SK-MEL-5 (cell line): Measurements from ENCODE around the gene FIGNL2. TPM values are rescaled to one million over a fixed set of nuclear protein-coding genes. Genes with fewer than 3 reads are reported as not detected.
"Not testable (repeated sequence)": the region's sequence is repeated elsewhere in the genome, so short reads cannot be mapped to it uniquely, and the experiment has no call there.

ENCODE experiments used
- DNase-seq: peaks from one replicate; pipeline ENCODE4 v3.0.0-alpha.2; 2016; ENCODE audit warnings: low read depth, low spot score
- in situ Hi-C: cut with HindIII; loops from 2 replicates; pipeline ENCODE4 v1.10.0; 2016; ENCODE audit warnings: low sequenced_read_pairs, high pct_unique_total_duplicates, low pct_unique_long_range_greater_than_20kb
- polyA plus RNA-seq, 2 experiments: library from polyadenylated mRNA; depleted of rRNA; stranded (reverse); fragments of >200 nt; gene quantifications; 2 replicates each; pipeline ENCODE4 v1.2.3, GENCODE V29; 2015
- total RNA-seq: library from RNA; depleted of rRNA; stranded (reverse); fragments of >200 nt; shearing (Covaris generic); gene quantifications from 2 replicates; pipeline ENCODE4 v1.2.3, GENCODE V29; 2014; rRNA removed

Gene FIGNL2, protein sequence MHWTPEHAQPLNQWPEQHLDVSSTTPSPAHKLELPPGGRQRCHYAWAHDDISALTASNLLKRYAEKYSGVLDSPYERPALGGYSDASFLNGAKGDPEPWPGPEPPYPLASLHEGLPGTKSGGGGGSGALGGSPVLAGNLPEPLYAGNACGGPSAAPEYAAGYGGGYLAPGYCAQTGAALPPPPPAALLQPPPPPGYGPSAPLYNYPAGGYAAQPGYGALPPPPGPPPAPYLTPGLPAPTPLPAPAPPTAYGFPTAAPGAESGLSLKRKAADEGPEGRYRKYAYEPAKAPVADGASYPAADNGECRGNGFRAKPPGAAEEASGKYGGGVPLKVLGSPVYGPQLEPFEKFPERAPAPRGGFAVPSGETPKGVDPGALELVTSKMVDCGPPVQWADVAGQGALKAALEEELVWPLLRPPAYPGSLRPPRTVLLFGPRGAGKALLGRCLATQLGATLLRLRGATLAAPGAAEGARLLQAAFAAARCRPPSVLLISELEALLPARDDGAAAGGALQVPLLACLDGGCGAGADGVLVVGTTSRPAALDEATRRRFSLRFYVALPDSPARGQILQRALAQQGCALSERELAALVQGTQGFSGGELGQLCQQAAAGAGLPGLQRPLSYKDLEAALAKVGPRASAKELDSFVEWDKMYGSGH
- total RNA-seq, result 0.21 and 0.24 TPM in 2 replicates
- polyA plus RNA-seq (2015; cell fraction: cytosol; rRNA removed), result 0.25 and 0.26 TPM in 2 replicates
- polyA plus RNA-seq (2015; cell fraction: nucleus; rRNA removed), result 1.5 and 2.3 TPM in 2 replicates

DNA sequence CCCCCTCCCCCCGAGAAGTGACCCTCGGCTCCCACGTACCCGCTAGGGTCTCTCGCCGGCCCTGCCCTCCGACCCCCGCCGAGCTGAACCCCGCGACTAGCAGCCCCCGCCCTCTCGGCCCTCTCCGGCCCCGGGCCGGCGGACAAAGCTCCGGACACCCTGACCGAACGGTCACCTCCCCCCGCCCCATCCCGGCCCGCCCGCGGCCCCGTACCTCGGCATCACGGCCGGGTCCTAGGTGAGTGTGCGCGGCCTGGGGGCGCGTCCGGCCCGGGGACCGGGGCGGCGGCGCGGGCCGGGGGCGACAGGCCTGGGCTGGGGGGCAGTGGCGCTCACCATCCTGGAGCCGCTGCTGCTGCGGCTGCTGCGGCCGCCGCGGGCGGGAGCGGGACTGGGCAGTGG is at the start of gene FIGNL2:
TSS of gene FIGNL2 (minus strand) at position 393 of the 402 bp plus-strand sequence. CDS start 26,305 bp downstream, outside the sequence.
- DNase-seq, result no peak
- in situ Hi-C loops, result no loop called here

DNA sequence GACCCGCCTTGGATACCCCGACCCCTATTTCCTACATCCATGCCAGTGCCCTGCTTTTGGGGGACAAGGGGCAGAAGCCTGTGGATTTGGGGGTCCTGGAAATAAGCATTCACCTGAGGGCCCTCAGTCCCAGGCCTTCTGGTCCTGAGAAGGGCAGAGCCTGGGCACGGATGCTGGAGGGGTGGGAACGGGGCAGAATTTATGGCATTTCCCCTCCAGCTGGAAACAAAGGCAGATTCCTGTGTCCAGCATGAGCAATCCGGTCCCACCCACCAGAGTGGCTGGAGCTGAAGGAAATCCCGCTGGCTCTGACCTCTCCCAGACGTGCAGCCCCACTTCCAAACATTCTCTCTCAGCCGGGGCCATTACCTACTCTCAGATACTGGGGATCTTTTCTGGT is 48.7 kb upstream of the FIGNL2 start:
- DNase-seq, result no peak
- in situ Hi-C loops, result no loop called here

DNA sequence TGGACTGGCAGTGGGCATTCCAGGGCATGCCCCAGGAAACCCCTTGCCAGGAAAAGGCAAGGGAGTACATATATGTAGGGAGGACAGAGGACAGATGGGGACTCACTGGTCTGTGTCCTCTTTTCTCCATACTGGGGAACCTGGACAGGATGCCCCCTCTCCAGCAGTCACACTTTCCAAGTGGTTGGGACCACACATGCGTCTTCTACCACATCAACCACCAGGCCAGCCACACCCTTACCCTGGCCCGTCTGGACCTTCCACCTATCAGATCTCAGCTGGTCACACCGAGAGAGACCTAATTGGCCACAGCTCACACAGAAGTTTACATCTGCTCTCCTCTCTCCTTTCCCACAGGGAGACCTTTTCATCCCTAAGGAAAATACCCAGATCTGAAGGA is 47.7 kb upstream of the FIGNL2 start:
- DNase-seq, result no peak
- in situ Hi-C loops, result no loop called here

DNA sequence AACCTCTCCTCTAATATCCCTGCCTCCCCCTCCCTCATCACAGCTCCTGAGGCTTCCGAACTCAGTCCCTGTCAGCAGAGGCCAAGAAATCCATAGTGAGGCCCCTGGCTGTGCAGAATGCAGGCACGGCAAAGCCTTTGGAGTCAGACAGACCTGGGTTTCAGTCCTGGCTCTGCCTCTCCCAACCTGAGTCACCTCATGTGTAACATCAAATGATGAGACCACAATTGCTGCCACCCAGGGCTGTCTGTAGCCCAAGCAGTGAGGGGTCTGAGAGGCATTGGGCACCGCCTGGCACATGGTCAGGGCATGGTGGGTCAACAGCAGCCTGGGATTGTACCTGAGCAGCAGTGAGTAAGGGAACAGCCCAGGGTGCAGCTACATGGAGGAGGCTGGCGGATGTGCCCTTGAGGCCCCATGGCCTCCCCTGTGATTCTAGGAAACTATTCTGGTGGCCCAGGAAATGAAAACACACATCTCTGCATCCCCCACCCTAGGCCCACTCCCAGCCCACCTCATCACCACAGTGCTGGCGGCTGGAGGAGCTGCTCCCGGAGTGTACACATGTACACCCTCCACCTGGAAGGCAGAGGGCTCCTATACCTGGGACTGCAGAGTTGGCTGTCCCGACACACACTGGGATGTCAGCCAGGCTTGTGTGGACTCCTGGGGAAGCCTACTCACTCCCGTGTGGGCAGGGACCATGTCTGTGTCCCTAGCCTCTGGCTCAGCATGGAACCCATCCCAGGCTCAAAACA is 47.0 kb upstream of the FIGNL2 start:
- in situ Hi-C loops, result no loop called here
- DNase-seq, result no peak

DNA sequence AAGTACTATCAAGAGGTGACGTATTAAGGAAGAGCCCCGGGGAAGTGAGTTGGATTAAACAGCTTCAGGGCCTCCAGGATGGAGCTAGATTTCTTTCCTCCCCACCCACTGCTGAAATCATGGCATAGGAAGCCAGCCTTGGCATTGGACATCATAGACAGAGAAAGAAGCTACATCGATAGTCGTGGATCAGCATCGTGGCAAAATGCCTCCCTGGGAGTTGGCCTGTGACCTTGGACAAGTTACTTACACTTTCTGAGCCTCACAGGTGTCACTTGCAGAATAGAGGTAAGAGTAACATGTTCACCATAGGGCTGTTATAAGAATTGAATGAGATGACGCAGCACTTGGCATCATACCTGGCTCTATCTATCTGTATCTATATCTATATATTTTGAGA is 45.3 kb upstream of the FIGNL2 start:
- DNase-seq, result no peak
- in situ Hi-C loops, result no loop called here

DNA sequence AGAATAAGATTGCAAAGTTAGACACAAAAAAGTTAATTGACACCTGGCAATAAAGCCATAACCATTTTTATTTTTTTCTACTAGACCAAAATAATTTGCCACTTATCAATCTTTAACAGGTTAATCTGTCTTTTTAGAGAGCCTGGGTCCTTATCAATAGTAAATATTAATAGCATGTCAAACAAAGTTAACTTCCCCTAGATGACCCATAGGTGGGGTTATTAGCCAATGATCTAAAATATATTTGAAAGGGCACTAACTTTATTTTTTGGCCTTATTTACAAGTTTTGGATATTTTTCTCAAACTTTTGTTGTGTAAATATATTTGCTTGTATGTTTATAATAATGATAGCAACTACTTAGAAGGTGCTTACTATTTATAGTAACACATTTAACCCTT is 43.3 kb upstream of the FIGNL2 start:
- peak; percentile 27 for DNase-seq
- in situ Hi-C loops, result no loop called here

DNA sequence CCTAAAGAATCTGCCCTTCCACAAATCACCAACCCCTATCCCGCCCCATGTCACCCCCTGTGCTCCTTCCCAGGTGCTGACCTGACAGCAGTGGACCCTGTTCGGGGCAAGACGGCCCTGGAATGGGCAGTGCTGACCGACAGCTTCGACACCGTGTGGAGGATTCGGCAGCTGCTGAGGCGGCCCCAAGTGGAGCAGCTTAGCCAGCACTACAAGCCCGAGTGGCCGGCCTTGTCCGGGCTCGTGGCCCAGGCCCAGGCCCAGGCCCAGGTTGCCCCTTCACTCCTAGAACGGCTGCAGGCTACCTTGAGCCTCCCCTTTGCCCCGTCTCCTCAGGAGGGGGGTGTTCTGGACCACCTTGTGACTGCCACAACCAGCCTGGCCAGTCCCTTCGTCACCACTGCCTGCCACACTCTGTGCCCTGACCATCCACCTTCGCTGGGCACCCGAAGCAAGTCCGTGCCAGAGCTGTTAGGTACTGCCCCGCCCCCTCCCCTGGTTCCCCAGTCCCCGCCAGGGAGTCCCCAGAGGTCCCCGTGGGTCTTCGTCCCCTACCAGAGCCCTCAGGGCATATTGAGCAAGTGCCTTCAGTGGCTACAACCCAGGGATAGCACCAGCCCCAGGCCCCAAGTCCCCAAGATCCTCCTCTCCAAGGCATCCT is 42.1 kb upstream of the FIGNL2 start:
- in situ Hi-C loops, result no loop called here
- DNase-seq, result no peak

DNA sequence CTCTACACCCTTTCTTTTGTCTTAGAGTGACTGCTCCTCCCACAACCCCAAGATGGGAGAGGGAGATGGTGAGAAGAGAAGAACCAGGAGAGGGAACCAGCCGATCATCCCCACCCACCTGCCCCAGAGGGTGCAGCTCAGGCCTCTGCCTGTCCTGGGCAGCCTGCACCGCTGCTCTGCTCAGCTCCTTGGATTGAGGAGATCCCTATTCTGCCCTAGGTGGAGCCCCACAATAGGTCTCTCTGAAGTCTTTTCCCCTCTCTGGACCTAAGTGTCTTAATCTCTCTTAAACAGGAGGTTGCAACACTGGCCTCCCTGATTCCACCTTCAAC is 41.6 kb upstream of the FIGNL2 start:
- in situ Hi-C loops, result no loop called here
- DNase-seq, result no peak

DNA sequence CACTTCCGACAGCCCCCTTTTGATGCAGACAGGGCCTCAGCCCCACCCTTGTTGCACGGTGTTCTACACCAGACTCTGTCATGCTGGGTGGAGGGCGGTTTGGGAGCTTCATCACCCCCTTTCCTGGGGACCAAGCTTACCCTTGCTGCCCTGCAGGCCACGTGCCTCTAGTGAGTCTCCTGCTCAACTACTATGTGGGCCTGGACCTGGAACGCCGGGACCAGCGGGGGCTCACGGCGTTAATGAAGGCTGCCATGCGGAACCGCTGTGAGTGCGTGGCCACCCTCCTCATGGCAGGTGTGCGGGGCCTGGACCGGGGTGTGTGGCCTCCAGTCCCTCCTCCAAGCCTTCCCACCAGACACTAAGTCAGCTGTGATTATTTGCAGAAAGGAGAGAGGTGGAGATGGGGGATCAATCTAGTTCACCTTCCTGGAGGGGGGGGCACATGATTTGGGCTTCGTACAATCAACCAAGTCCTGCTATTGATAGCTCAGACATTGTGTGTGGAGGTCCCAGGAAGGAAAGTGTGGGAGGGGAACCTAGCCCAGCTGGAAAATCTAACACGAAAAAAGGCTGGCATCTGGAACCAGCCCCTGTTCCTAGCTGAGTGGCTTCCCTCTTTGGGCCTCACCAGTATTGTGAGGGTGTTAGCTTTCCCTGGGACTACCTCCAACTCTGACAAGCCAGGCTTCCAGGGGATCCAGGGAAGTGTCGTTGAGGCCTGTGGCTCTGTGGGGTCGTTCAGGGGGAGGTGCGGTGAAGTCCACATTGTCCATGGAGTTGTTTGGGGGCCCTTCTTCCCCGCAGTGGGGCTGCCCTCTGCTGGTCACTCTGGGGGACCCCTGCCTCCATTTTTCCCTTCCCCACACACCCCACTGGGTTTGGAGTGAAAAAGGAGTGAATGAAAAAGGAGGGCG is 41.0 kb upstream of the FIGNL2 start:
- in situ Hi-C loops, result no loop called here
- DNase-seq, result no peak

DNA sequence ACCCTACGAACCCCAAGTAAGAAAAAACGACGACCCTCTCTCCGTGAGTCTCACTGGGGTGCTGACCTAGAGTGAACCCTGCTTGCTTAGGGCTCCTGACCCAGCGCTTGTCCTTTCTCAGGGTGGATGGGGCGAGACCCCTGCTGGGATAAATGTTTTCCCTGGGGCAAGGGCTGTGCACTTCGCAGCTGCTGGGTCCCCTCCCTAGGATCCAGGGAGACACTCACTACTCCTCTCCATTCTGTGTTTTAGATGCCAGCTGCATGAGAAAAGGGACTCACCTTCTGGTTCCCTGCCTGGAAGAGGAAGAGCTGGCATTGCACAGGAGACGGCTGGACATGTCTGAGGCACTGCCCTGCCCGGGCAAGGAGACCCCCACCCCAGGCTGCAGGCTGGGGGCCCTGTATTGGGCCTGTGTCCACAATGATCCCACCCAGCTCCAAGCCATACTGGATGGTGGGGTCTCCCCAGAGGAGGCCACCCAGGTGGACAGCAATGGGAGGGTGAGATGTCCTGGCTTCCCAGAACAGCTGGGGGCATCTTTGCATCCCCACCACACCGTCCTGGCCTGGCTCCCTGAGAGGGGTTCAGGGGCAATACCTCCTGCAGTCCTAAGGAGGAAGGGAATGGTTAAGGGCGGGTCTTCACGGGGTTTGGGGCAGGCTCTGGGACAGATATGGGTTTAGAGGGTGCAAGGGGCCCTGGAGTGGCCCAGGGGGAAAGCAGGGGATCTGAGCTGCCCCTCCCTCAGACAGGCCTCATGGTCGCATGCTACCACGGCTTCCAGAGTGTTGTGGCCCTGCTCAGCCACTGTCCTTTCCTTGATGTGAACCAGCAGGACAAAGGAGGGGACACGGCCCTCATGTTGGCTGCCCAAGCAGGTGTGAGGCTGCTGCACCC is 40.0 kb upstream of the FIGNL2 start:
- in situ Hi-C loops, result no loop called here
- no peak for DNase-seq

DNA sequence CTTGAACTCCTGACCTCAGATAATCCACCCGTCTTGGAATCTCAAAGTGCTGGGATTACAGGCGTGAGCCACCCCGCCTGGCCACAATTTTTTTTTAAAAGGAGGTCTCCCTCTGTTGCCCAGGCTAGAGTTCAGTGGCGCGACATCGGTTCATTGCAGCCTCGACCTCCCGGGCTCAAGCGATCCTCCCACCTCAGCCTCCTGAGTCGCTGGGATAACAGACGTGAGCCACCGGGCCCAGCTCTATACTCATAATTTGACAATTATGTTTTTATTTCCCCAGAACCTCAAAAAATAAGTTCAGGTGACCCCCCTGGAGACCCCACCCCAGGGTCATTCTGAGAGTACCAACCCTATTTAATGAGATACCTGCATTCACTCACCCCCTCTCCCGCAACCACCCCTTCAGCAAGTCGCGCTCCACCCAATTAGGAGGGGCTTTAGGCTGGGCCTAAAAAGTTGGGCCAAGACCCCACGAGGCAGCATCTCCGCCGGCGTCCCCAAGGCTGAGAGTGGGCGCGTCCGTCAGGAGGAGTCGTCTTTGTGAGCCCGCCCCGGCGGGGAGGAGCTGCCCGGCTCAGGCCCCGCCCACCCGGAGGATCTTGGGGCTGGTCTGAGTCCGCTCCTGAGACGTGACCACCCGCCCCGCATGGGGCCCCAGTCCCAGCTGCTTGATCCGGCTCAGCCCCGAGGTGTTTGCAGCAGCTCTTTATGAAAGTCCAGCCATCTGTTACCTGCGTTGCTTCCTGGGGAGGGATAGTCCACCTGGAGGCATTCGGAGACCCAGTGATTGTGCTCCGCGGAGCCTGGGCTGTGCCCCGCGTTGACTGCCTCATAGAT is 39.2 kb upstream of the FIGNL2 start, which contains the start of gene ANKRD33:
TSS of gene ANKRD33 (plus strand) at position 628 of the 840 bp plus-strand sequence. CDS start at position 712, 84 bp downstream.
- in situ Hi-C loops, result no loop called here
- DNase-seq, result no peak

DNA sequence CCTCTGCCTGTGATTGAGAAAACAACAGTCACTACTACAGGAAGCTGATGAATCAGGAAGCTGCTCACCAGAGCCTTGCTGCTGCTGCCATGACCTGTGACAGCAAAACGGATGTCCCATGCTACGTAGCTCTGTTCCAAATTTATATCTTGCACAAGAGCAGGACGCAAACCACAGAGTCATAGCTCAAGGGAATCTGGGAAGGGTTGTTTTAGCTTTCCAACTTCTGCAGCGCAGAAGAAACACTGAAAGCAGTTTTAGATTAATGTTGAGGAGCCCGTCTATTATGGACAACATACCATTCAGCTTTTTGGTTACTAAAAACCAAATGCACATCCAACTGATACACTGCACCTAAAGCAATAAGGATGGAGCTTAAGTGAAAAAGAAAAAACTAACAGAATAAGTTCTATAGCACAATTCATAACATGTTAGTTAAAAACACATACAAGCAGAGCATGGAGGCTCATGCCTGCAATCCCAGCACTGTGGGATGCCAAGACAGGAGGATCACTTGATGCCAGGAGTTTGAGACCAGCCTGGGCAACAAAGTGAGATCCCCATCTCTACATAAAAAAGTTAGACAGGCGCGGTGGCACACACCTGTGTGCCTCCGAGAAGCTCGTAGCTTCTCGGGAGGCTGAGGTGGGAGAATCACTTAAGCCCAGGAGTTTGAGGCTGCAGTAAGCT is 37.6 kb upstream of the FIGNL2 start:
- peak; percentile 74 for DNase-seq
- in situ Hi-C loops, result no loop called here

DNA sequence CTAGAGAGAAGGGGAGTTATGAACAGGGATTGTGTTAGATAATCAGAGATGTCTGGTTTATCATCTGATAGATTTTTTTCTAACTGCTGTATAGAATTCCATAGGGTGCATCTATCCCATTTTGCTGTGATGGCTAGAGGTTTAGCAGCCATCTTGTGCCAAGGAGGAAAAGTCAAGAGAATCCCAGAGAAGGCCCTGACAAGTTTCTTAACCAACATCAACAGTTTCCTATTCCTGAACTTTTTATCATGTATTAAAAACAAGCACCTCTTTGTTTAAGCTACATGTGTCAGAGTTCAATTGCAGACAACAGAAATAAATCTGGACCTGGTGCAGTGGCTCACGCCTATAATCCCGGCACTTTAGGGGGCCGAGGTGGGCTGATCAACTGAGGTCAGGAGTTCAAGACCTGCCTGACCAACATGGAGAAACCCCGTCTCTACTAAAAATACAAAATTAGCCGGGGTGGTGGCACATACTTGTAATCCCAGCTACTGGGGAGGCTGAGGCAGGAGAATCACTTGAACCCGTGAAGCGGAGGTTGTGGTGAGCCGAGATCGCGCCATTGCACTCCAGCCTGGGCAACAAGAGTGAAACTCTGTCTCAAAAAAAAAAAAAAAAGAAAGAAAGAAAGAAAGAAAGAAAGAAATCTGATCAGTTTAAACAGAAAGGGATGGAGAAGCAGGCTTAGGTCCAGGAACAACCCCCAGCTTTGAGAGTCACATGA is 36.9 kb upstream of the FIGNL2 start:
- DNase-seq, in situ Hi-C loops: not testable (repeated sequence)

DNA sequence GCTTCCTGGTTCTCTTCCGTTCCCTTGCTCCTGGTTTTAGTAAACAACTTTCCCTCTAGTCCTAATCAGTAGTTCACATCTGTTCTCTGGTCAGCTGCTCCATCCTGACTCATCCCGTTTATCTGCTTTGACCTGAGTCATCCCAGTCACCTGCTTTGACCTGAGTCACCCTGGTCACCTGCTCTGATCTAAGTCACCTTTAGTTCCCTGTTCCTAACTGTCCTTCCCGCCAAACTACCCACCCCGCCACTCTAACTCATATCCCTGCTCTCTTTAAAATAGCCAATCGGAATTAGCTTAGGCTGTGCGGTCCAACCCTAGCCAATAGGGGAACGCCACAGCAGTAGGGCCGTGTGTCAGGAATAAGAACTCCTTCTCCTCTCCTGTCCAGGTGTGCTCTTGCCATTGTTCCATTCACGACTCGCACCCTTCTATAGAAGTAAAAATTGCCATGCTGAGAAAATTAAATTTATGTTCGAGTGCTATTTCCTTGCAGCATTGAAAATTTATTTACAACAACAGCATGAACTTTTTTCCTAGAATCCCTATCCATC is 36.2 kb upstream of the FIGNL2 start:
- peak; percentile 15 for DNase-seq
- in situ Hi-C loops, result no loop called here
